Bronchial smooth muscle cell (primary cell): ENCODE results near the gene YTHDC2. TPM values are rescaled to one million over a fixed set of nuclear protein-coding genes. Genes with fewer than 3 reads are reported as not detected.

Experiments used
- total RNA-seq: library from RNA; depleted of rRNA; stranded (reverse); fragments of >200 nt; gene quantifications from 2 replicates; pipeline ENCODE4 v1.2.1, GENCODE V29; 2014

YTHDC2 gene
- total RNA-seq = 15.6 and 18.0 TPM in 2 replicates

GRCh38 chr5:113513384-113514288, at the start of gene YTHDC2:
YTHDC2 (plus strand) TSS chr5:113513694; CDS start chr5:113513896, 202 bp downstream.

GRCh38 chr5:113487781-113488644, 25.5 kb upstream of the YTHDC2 start, which contains the start of gene MCC:
MCC (minus strand) TSS chr5:113488453.

Other genes starting within 250 kb of the YTHDC2 start
- gene TSSK1B, start 78.7 kb upstream of the YTHDC2 start, total RNA-seq = 0.16 and 0.26 TPM in 2 replicates
- 50.8 and 64.7 TPM in 2 replicates for gene MCC, start 25.2 kb upstream of the YTHDC2 start, total RNA-seq